NCI-H2107 treated with DMSO at 0.1 percent for 48 hours (cell line): Measurements from ENCODE around the gene L3MBTL3.
"Not testable (repeated sequence)": the region's sequence is repeated elsewhere in the genome, so short reads cannot be mapped to it uniquely, and the experiment has no call there.

Experiments
- DNase-seq: peaks from one replicate; lab custom pipeline; 2025; ENCODE audit not compliant: unreplicated experiment; lab: John Stamatoyannopoulos, UW

Gene L3MBTL3

DNA sequence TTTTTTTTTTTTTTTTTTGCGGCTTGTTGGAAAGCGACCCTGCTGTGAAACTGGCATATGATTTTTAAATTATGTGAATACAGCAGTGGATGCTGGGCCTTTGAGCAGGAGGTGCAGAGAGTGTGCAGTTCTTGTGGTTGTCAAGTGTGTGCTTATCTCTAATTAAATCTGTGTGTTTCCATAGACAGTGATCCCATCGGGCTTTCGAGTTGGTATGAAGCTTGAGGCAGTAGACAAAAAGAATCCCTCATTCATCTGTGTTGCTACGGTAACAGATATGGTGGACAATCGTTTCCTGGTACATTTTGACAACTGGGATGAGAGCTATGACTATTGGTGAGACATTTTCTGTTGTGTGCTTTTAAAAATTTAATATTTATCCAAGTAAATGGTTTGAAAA is 52.4 kb downstream of the L3MBTL3 start:
- DNase-seq = peak; percentile 92

DNA sequence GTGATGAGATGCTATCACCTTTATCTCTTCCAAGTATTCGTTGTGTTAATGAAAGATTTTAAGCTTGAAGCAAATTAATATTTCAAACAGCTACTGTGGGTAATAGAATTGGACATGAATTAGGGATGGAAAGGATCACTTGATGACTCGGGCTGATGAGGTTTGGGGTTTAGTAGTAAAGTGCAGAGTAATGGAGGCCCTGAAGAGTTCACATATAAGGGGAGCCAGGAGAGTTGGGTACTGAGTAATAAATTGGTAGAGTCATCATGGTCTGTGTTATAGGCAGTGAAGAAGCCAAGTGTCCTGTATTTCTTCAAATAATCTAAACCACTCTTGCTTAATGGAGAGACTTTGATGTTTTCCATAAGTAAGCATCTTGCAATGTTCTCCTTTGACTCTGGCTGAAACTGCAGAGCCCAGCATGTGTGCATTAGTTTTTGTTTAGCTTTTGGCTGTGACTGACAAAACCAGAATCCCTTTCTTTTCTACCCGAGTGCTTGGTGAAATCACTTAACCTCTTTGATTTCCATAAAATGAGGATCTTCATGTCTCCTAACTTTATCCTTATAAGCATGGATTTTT is 57.6 kb downstream of the L3MBTL3 start:
- no peak for DNase-seq

- DNase-seq = no peak
Observed at GRCh38 chr6:130076512-130076911, 58.1 kb downstream of the L3MBTL3 start.

- DNase-seq = no peak
Observed at GRCh38 chr6:130090796-130091195, 72.4 kb downstream of the L3MBTL3 start.

DNA sequence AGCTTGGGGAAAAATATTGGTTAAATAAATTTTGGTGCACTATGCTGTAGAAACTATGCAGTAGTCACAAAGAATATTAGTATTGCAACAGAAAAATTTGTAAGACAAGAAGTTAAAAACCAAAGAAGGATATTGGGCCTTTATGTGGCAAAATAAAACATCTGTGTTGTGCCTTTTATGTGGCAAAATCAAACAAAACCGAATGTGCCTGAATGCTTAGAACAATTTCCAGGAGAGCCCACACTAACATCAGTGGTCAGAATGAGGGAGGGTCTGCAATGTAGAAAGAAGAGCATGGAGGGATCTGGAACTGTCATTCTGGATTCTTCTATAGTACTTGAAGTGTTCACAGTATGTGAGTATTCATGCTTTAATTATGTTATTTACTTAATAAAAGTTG is 75.2 kb downstream of the L3MBTL3 start:
- no peak for DNase-seq

DNA sequence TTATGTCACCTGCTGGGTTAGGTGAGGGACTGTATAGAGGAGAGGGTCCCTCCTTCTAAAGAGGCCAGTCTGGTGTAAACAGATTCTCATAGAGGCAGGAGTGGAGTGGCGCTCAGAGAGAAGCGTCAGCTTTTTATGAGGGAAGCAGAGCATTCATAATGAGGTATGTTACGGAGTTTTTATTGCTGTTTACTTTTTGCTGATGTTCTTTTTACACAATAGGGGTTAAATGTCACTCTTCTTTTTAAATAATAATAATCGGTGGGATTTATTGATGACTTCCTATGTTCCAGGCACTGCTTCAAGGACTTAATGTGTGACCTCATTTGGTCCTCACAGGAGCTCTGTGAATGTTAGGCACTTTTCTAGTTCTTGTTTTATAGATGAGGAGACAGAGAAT is 79.9 kb downstream of the L3MBTL3 start:
- no peak for DNase-seq

DNA sequence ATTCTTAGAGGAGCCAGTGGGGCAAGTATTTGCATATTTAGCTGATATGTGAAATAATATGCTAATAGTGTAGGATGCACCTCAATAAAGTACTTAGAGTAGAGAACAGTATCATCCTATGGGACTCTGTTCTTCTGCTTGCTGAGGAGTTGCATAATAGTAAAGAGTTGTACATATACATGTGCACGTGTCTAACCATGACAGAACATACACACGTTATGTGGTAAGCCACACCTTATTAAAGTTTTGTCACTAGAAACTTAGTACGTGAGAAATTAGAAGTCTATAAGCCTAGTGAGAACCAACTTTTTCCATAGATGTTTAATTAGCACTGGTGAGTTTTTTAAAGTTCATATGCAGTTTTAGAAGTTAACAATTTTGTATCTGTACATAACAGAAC is 80.7 kb downstream of the L3MBTL3 start:
- no peak for DNase-seq

GRCh38 chr6:130105996-130106704 is 87.8 kb downstream of the L3MBTL3 start:
- no peak for DNase-seq

DNA sequence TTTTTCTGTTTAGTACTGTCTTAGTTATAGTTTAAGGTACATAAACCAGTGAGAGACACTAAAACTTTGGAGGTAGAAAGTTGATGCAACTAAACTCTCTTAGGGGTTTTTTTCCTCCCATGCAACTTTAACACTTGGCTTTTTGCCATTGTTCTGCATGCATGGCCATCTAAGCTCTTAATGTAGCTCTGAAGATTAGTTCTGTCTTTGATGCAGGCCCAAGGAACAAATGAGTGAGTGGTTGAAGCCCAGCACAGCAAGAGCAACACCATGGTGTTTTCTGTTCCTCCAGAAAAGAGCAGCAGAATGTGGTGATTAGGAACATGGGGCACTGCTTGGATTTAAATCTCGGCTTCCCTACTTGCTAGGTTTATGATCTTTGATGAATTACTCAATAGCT is 89.3 kb downstream of the L3MBTL3 start:
- DNase-seq = no peak

DNA sequence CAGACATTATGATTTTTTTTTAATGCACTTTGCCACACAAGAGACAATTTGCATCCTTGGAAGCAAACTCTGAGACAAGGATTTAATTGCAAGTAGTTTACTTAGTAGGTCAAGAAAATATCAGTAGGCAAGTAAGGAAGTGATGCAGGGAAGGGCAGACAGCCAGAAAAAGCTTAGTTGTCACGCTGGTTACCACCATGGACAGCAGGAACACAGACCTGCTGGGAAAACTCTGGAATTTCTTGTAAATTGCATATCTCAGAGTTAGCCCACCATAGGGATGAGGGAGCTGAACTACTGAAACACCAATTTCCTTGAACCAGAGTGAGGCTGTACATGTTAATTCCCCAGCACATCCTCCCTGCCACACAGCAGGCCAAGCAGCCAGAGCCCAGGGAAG is 92.7 kb downstream of the L3MBTL3 start:
- DNase-seq = no peak

- DNase-seq = no peak
Observed at GRCh38 chr6:130113201-130113710, 94.9 kb downstream of the L3MBTL3 start.

- DNase-seq = no peak
Observed at GRCh38 chr6:130115036-130115435, 96.7 kb downstream of the L3MBTL3 start.

- DNase-seq = no peak
Observed at GRCh38 chr6:130116273-130116672, 97.9 kb downstream of the L3MBTL3 start.

- DNase-seq = not testable (repeated sequence)
Observed at GRCh38 chr6:130117187-130117701, 98.9 kb downstream of the L3MBTL3 start.

- DNase-seq = no peak
Observed at GRCh38 chr6:130118236-130118635, 99.9 kb downstream of the L3MBTL3 start.

- no peak for DNase-seq
Observed at GRCh38 chr6:130119211-130119610, 100.8 kb downstream of the L3MBTL3 start.

- no peak for DNase-seq
Observed at GRCh38 chr6:130120731-130121130, 102.3 kb downstream of the L3MBTL3 start.

DNA sequence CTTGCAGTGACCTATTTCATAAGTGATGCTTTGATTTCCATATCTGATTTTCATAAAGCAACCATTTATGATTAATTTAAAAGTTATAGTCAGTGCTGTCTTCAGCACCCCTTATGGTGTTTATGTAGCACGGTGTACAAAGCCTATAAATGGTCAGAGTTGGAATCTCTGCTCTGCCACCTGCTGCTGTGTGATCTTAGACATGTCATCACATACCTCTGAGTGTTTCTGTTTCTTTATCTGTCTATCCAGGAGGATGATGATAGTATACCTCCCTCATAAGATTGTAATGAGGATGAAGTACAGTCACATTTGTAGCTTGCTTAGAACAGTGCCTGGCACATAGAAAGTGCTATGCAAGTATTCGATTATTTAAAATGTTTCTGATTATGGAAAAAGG is 103.9 kb downstream of the L3MBTL3 start:
- no peak for DNase-seq

DNA sequence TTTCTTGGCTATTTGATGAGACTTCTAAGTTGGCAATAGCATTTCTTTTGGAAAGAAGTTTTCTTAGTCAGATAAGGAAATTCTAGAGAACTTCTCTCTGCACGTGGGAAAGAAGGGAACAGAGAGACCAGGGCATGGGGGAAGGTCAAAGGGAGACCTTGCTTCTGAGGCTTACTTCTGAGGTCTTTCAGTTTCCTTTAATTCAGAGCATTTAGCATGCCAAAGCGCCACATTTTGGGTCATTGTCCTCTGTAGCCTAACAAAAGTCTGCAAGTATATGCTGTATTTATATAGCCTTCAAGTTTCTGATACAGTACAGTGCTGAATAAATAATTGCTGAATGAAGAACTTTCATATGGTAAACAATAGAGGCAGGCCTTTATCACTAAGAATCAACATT is 108.8 kb downstream of the L3MBTL3 start:
- no peak for DNase-seq

- no peak for DNase-seq
Observed at GRCh38 chr6:130128326-130128725, 109.9 kb downstream of the L3MBTL3 start.

DNA sequence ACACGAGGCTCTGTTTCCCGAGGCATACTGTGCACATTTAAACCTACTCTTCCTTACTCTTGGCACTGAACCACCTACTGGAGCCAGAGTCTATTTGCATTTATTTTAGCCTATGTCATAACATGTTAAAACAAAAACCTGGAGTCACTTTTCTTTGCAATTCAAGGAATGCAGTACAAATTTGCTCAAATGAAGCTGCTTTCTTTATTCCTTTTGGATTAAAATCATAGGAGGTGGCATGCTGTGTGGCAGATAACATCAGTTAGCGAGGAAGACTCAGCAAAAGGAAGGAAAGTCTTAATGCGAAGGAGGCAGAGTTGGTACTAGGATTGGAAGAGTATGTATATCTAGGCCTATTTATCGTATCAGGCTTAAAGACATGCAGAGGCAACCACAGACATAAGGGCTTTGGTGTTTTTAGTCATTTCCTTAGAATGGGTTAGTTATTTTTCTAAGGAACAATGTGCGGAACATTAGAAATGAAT is 111.4 kb downstream of the L3MBTL3 start:
- DNase-seq = no peak

DNA sequence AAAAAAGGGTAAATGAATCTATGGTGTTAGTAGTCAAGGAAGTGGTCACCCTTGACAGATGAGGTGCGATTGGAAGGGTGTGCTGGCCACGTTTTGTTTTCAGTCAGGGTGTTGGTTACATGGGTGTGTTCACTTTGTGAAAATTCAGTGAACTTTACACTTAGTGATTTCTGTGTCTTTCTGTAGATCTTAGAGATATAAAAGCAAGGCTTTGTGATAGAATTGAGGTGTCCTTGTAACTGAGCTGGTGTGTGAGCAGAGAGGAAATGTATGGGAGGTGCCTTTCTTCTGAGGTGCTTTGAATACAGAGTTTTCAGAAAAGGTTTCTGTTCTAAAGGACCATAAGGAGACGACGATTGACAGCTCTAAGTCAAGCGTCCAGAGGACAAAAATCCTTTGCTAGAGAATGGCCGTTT is 113.9 kb downstream of the L3MBTL3 start:
- DNase-seq = no peak
